ENCODE results near the gene DPEP3.
A peak's percentile ranks its signal among the peaks of the same experiment; 100 is the strongest.
"Not testable (repeated sequence)": the region's sequence is repeated elsewhere in the genome, so short reads cannot be mapped to it uniquely, and the experiment has no call there.

The DPEP3 gene

DNA sequence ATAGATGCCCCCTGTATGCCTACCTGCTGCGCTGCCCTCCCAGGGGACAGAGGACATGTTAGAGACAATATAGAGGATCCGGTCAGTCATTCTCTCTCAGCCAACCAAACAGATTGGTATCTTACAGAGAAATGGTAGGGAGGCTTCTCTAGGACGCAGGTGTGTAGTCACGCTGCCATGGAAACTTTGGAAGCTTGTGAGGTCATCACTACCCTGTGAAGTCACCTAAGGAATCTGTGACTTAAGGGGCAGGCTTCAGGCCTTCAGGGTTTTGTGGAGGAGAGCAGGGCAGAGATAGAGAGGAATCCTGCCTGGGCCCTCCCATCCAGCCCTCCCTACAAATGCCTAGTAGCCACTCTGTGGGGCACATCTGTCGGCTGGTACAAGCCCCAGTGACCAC, 35.4 kb upstream of the DPEP3 start, which contains the start of gene DPEP2NB:
TSS of gene DPEP2NB (minus strand) at position 231 of the 400 bp plus-strand sequence. CDS start at position 90, 141 bp downstream.
- TF ChIP-seq, protein P1, sequence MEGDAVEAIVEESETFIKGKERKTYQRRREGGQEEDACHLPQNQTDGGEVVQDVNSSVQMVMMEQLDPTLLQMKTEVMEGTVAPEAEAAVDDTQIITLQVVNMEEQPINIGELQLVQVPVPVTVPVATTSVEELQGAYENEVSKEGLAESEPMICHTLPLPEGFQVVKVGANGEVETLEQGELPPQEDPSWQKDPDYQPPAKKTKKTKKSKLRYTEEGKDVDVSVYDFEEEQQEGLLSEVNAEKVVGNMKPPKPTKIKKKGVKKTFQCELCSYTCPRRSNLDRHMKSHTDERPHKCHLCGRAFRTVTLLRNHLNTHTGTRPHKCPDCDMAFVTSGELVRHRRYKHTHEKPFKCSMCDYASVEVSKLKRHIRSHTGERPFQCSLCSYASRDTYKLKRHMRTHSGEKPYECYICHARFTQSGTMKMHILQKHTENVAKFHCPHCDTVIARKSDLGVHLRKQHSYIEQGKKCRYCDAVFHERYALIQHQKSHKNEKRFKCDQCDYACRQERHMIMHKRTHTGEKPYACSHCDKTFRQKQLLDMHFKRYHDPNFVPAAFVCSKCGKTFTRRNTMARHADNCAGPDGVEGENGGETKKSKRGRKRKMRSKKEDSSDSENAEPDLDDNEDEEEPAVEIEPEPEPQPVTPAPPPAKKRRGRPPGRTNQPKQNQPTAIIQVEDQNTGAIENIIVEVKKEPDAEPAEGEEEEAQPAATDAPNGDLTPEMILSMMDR (IDR thresholded peaks at IDR 0.05; ENCODE audit: insufficient read depth, low read depth, low read length, missing control alignments), result no peak
- no peak within 1 kb of the TSS for H3K4me3 ChIP-seq (ENCODE audit: low read length)
- no peak for DNase-seq (ENCODE audit: low read depth)

DNA sequence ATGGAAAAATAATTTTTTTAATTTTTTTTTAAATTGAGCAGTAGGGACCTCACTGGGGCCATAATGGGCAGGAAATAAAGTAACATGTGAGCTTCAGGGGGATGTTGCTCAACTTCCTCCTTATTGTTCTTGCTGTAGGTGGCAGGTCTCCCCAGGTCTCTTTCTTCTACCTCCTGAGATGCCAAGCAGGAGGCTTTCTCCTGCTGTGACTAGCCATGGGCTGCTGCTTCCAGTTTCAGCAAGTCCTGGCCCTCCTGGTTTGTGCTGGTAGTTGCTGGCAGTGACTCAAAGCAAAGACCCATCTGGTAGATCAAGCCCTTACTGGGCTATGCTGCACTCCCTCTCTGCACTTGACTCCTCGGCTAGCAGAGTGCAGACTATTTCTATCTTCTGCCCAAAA, 33.1 kb upstream of the DPEP3 start:
- TF ChIP-seq, protein P1 (IDR thresholded peaks at IDR 0.05; ENCODE audit: insufficient read depth, low read depth, low read length, missing control alignments), result no peak
- H3K4me3 ChIP-seq (ENCODE audit: low read length), result no peak overlapping the region
- peak; percentile 92 for DNase-seq (ENCODE audit: low read depth)

DNA sequence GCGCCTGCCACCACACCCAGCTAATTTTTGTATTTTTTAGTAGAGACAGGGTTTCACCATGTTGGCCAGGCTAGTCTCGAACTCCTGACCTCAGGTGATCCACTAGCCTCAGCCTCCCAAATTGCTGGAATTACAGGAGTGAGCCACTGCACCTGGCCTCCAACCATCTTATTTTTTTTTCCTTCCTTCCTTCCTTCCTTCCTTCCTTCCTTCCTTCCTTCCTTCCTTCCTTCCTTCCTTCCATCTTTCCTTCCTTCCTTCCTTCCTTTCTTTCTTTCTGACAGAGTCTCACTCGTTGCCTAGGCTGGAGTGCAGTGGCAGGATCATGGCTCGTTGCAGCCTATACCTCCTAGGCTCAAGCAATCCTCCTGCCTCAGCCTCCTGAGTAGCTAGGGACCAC, 29.6 kb upstream of the DPEP3 start:
- H3K4me3 ChIP-seq (ENCODE audit: low read length); DNase-seq (ENCODE audit: low read depth): not testable (repeated sequence)

DNA sequence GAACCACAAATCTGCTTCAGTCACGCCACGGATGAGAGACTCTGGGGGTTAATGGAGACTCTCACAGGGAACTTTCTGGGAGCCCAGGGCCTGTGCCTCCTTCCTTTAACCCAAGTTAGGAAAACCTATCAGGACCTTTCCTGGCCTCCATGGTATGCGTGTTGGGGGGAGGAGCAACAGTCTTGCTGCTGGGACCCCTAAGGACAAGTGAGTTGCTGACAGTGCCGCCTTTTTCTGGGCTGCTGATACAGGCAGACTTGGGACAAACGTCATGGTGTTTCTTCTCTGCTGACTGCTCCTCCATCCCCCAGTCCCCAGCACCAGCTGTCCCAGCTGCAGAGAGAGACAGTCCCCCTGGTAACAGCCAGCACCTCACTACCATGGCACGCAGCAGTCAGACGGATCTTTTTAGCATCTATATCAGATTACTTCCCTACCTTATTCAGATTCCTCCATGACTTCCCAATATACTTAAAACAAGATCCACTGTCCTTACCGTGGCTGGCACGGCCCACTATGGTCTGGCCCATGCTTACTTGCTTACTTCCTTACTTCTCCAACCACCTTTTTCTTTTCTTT, 28.9 kb upstream of the DPEP3 start:
- DNase-seq (ENCODE audit: low read depth), result no peak
- TF ChIP-seq, protein P1 (IDR thresholded peaks at IDR 0.05; ENCODE audit: insufficient read depth, low read depth, low read length, missing control alignments), result no peak
- H3K4me3 ChIP-seq (ENCODE audit: low read length), result no peak overlapping the region

- peak; percentile 97 for DNase-seq (ENCODE audit: low read depth)
- TF ChIP-seq, protein P1 (IDR thresholded peaks at IDR 0.05; ENCODE audit: insufficient read depth, low read depth, low read length, missing control alignments), result no peak
Observed at GRCh38 chr16:68005786-68006286, 25.5 kb upstream of the DPEP3 start.

DNA sequence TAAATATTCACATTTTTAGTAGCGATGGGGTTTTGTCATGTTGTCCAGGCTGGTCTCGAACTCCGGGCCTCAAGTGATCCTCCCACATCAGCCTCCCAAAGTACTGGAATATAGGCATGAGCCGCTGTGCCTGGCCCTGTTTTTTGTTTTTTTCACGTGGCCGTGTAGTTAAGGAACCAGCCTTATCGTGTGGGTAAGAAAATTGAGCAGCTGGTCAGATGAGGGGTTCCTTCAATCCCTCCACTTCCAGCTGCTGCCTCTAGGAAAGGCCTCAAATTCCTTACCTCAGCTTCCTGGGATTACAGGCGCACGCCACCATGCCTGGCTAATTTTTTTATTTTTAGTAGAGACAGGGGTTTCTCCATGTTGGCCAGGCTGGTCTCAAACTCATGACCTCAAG, 24.9 kb upstream of the DPEP3 start:
- no peak for DNase-seq (ENCODE audit: low read depth)
- TF ChIP-seq, protein P1 (IDR thresholded peaks at IDR 0.05; ENCODE audit: insufficient read depth, low read depth, low read length, missing control alignments), result no peak

More at GRCh38 chr16:68005786-68006286, 25.5 kb upstream of the DPEP3 start:
- H3K4me3 ChIP-seq (ENCODE audit: low read length), result no peak overlapping the region

DNA sequence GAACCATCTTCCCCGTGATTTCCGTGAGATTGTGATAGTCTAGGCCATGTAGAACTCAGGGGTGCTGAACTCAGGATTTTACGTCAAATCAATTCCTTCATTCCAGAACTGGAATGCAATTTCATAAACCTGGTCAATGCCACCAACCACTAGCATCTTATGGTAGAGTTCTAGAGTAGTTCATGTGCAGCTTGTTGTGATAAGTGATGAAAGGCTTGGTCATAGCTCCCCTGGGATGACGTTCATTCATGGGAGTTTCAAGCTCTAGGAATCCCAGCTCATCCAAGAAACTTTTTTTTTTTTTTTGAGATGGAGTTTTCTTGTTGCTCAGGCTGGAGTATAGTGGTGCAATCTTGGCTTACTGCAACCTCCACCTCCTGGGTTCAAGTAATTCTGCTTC, 22.7 kb upstream of the DPEP3 start:
- no peak for DNase-seq (ENCODE audit: low read depth)
- TF ChIP-seq, protein P1 (IDR thresholded peaks at IDR 0.05; ENCODE audit: insufficient read depth, low read depth, low read length, missing control alignments), result no peak
- H3K4me3 ChIP-seq (ENCODE audit: low read length), result no peak overlapping the region

More for the DNA sequence above, 24.9 kb upstream of the DPEP3 start:
- no peak overlapping the region for H3K4me3 ChIP-seq (ENCODE audit: low read length)

Data from epithelial cell of esophagus (primary cell).